Naive thymus-derived CD8-positive, alpha-beta T cell (primary cell): ENCODE data around the gene NEURL1. TPM values are rescaled to one million over a fixed set of nuclear protein-coding genes. Genes with fewer than 3 reads are reported as not detected.
A peak's percentile ranks its signal among the peaks of the same experiment; 100 is the strongest.

ENCODE experiments used
- ATAC-seq, 2 donors: fragments of 150-1000 bp; cut with Tn5 transposase in 1 of 2; sonication (Bioruptor Pico), chemical (Tn5 transposase) in 1 of 2; 1 replicate in 1 of 2; 2 replicates in 1 of 2; pipeline ENCODE4 v1.10.0; 2021; ENCODE audit warnings: mild to moderate bottlenecking in 2 of 2, moderate library complexity in 2 of 2
- POLR2A ChIA-PET: fragments of 350-600 bp; sonication (Branson Sonifier 250); formaldehyde crosslinking; loops from one replicate; lab custom pipeline; 2021; ENCODE audit warnings: antibody characterized with exemption; lab: Charles Lee
- DNase-seq, 10 donors: peaks; one replicate each; pipeline versions ENCODE4 v3.0.0 to v3.0.0-alpha.2; 2020 to 2022
- H3K27ac Mint-ChIP-seq, 10 donors: one replicate each; pipeline ENCODE4 v1.8.0; 2020 to 2022; ENCODE audit warnings: mild to moderate bottlenecking in 10 of 10, mixed read lengths in 10 of 10, moderate library complexity in 4 of 10, inconsistent platforms in 1 of 10
- H3K27me3 Mint-ChIP-seq, 5 donors: one replicate each; pipeline ENCODE4 v1.8.0; 2021 to 2022; ENCODE audit warnings: mixed read lengths in 5 of 5
- H3K36me3 Mint-ChIP-seq, 3 donors: one replicate each; pipeline ENCODE4 v1.8.0; 2020 to 2022; ENCODE audit warnings: mixed read lengths in 3 of 3, mild to moderate bottlenecking in 2 of 3, inconsistent platforms in 1 of 3
- H3K4me1 Mint-ChIP-seq, 4 donors: one replicate each; pipeline ENCODE4 v1.8.0; 2021 to 2022; ENCODE audit warnings: mixed read lengths in 4 of 4
- H3K4me3 Mint-ChIP-seq, 10 donors: one replicate each; pipeline ENCODE4 v1.8.0; 2020 to 2022; ENCODE audit warnings: mild to moderate bottlenecking in 10 of 10, mixed read lengths in 10 of 10, moderate library complexity in 6 of 10, inconsistent platforms in 1 of 10
- H3K9me3 Mint-ChIP-seq, 9 donors: one replicate each; pipeline ENCODE4 v1.8.0; 2020 to 2022; ENCODE audit warnings: mixed read lengths in 9 of 9, mild to moderate bottlenecking in 3 of 9, inconsistent platforms in 1 of 9, moderate library complexity in 1 of 9
- polyA plus RNA-seq, 3 donors: library from polyadenylated mRNA; unstranded; fragments of 300-500 nt; fragmentation: Illumina TruSeq; gene quantifications; one replicate each; pipeline ENCODE4 v1.2.3, GENCODE V29; 2021
- total RNA-seq, 8 experiments: library from RNA in 2 of 8; stranded (reverse) in 2 of 8; gene quantifications; one replicate each; pipeline ENCODE4 v1.2.3 and lab custom pipeline; 2021 to 2026

The NEURL1 gene
- total and polyA plus RNA-seq, 5 experiments from 2014 or later, result 0.17 to 1.3 (median 0.73) TPM

DNA sequence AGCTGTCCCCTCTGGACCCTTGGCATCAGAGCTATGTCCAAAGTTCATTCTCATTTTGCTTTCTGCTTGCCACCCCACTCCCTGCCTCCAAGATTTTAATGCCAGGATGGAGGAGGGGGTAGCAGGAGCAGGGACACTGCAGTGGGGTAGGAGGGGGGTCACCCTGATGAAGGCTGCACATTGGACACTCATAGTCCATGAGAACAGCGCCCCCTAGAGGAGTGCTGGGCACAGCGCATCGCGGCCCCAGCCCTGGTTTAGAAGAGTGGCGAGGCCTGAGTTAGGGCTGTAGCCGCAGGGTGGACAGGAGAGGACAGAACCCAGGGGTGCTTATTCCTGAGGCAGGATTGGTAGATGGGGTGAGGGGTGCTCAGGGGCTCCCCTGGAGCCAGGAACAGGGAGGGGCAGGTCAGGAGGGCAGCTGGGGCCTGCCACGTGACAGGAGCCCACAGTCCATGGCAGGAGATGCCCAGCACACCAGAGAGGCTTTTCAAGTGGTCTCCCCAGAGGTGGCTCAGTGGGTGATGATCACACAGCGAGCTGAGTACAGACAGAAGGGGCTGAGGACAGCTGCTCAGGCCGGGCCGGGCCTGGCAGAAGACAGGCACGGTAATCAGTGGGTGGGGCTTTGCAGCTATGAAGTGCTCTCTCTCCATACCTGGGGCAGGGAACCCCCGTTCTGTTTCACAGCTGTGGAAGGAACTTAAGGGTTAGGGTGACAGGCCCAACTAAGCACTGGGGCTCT is 71.4 kb downstream of the NEURL1 start:
- DNase-seq (no peak), ATAC-seq (no peak)
- POLR2A ChIA-PET, result no interaction called here
- no peak overlapping the region for H3K4me3 Mint-ChIP-seq
- peak overlapping the region in 2 of 10 donors; percentile 53 to 60 for H3K27ac Mint-ChIP-seq
- peaks cover 0 to 9% (median 2%) of the 10 kb centered on the region in 5 donors for H3K27me3 Mint-ChIP-seq
- H3K4me1 Mint-ChIP-seq, result no peaks in the 10 kb centered on the region
- peaks cover 0 to 4% (median 0%) of the 10 kb centered on the region in 9 donors for H3K9me3 Mint-ChIP-seq
- no peaks in the 10 kb centered on the region for H3K36me3 Mint-ChIP-seq

GRCh38 chr10:103566536-103566935 is 73.0 kb downstream of the NEURL1 start:
- Mint-ChIP-seq H3K27ac (no peak overlapping the region), H3K4me3 (no peak overlapping the region), H3K27me3 (peaks cover 0 to 4% (median 0%) of the 10 kb centered on the region in 5 donors), H3K4me1 (no peaks in the 10 kb centered on the region), H3K9me3 (no peaks in the 10 kb centered on the region), H3K36me3 (no peaks in the 10 kb centered on the region)
- ATAC-seq (no peak), DNase-seq (no peak)
- POLR2A ChIA-PET, result no interaction called here

DNA sequence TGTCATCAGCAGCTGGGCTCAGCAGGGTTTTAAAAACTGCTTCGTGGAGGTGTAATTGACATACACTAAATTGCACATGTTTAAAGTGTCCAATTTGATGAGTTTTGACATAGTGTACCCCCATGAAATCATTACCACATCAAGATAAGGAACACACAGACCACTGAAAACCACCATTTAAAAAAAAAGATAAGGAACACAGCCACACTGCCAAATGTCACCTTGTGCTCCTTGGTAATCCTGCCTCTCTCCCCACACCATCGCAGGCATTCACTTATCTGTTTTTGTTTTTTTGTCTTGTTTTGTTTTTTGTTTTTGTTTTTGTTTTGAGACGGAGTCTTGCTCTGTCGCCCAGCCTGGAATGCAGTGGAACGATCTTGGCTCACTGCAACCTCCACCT is 75.0 kb downstream of the NEURL1 start:
- no peaks in the 10 kb centered on the region for H3K4me1 Mint-ChIP-seq
- no peaks in the 10 kb centered on the region for H3K9me3 Mint-ChIP-seq
- no peak overlapping the region for H3K4me3 Mint-ChIP-seq
- no peaks in the 10 kb centered on the region for H3K36me3 Mint-ChIP-seq
- POLR2A ChIA-PET, result no interaction called here
- ATAC-seq (no peak), DNase-seq (no peak)
- H3K27ac Mint-ChIP-seq, result no peak overlapping the region
- peaks cover 0 to 3% (median 0%) of the 10 kb centered on the region in 5 donors for H3K27me3 Mint-ChIP-seq

DNA sequence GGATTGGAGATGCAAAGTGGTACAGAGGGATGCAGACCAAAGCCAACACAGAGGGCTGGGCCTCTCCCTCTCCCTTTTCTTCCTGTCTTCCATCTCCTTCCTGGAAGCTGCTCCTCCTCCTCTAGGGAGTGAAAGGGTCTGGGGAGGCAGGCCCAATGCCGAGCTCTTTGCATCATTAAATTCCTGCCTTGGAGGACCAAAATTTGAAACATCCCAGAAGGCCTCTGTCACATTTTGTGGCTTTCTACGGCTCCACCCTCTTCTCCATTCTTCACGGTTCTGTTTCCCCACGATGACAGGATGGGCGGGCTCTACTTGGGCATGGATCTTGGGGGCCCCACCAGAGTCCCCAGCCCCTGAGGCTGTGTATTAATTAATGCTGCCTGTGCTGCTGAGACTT is 76.4 kb downstream of the NEURL1 start:
- H3K4me3 Mint-ChIP-seq, result no peak overlapping the region
- DNase-seq, result no peak
- H3K9me3 Mint-ChIP-seq, result no peaks in the 10 kb centered on the region
- ATAC-seq, result no peak
- H3K4me1 Mint-ChIP-seq, result no peaks in the 10 kb centered on the region
- peaks cover 0 to 5% (median 0%) of the 10 kb centered on the region in 5 donors for H3K27me3 Mint-ChIP-seq
- no peaks in the 10 kb centered on the region for H3K36me3 Mint-ChIP-seq
- POLR2A ChIA-PET, result no interaction called here
- no peak overlapping the region for H3K27ac Mint-ChIP-seq

DNA sequence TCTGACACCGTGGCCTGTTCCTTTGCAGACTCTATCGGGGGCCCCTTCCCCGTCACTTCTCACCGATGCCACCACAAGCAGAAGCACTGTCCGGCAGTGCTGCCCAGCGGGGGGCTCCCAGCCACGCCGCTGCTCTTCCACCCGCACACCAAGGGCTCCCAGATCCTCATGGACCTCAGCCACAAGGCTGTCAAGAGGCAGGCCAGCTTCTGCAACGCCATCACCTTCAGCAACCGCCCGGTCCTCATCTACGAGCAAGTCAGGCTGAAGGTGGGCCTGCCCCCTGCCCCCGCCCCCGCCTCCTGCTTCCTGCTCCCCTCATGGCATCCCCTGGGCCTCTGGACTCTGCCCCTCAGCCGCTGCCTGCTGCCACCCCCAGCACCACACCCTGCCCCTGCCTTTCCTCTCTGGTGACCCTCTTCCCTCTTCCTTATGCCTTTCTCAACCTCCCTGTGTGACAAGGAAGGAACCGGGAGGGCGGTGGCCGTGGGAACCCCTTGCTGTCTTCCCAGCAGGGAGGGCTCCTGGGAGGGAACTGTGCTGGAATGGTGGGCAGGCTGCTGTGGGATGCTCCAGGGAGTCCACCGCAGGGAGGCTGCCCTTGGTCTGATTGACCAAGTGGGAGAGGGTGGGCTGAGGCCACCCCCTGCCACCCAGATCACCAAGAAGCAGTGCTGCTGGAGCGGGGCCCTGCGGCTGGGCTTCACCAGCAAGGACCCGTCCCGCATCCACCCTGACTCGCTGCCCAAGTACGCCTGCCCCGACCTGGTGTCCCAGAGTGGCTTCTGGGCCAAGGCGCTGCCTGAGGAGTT is 77.5 kb downstream of the NEURL1 start:
- DNase-seq, result no peak
- peaks cover 0 to 5% (median 0%) of the 10 kb centered on the region in 5 donors for H3K27me3 Mint-ChIP-seq
- ATAC-seq, result no peak
- H3K27ac Mint-ChIP-seq, result no peak overlapping the region
- no peak overlapping the region for H3K4me3 Mint-ChIP-seq
- H3K36me3 Mint-ChIP-seq, result no peaks in the 10 kb centered on the region
- POLR2A ChIA-PET, result no interaction called here
- no peaks in the 10 kb centered on the region for H3K4me1 Mint-ChIP-seq
- H3K9me3 Mint-ChIP-seq, result no peaks in the 10 kb centered on the region

DNA sequence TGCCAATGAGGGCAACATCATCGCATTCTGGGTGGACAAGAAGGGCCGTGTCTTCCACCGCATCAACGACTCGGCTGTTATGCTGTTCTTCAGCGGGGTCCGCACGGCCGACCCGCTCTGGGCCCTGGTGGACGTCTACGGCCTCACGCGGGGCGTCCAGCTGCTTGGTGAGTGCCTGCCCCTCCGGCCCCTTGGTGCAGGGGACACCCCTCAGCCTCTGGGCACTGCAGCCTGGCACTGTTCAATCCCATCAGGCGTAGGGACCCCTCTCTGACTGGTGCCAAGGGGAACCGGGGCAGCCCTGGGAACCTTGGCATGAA is 78.1 kb downstream of the NEURL1 start:
- ATAC-seq, result no peak
- POLR2A ChIA-PET, result no interaction called here
- no peaks in the 10 kb centered on the region for H3K9me3 Mint-ChIP-seq

DNA sequence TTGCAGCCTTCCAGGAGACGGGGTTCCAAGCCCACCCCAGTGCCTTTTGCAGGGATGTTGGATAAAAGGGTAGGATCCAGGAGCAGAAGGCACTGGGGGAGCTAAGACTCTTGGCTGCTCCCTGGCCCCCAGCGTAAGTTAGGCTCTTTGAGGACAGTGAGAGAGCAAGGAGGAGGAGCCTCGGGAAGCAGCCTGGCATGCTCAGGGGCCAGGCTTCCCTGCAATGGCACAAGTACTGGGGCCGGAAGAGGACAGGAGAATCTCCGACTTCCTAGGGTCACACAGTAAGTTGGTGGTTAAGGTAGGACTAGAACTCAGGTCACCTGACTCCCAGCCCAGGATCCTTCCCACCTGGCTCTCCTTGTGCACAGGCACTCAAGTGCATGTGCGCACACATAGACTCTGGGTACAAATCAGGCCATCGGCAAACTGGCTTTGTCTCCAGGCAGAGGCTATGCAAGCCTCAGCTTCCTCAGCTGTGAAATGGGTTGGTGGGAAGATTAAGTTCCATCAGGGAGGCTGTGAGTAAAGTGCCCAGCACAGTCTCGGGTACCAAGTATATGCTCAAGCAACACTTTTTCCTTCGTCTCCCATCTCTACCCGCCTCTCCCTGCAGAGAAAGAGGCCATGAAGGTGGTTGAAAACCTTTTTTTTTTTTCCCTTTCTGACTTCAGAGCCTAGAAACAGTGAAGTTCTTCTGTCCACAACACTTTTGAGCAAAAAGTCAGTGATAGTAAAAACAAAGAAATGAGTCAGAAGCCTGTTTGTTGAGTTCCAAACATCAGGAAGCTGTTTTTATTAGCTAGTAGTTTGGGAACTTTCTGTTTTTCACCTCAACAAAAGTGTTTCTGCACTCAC is 79.1 kb downstream of the NEURL1 start:
- no peak for DNase-seq
- no peak for ATAC-seq

More for the DNA sequence above, 78.1 kb downstream of the NEURL1 start:
- H3K36me3 Mint-ChIP-seq, result no peaks in the 10 kb centered on the region
- H3K4me1 Mint-ChIP-seq, result no peaks in the 10 kb centered on the region
- no peak overlapping the region for H3K27ac Mint-ChIP-seq
- peaks cover 0 to 5% (median 0%) of the 10 kb centered on the region in 5 donors for H3K27me3 Mint-ChIP-seq
- DNase-seq, result no peak
- no peak overlapping the region for H3K4me3 Mint-ChIP-seq

DNA sequence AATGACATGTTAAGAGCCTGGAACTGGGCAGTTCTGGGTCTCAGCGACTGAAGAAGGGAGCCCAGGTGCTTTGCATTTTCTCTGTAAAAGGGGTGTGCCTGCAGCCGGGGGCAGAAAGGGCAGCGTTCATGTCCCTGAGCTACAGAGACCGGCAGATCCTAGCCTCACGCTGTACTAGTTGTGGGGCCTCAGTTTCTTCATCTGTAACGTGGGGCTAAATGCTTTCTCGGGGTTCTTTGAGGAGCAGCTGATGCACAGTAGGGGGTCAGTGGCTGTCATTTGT is 79.6 kb downstream of the NEURL1 start:
- POLR2A ChIA-PET, result interaction anchor here (0.6 kb wide), 1 partner anchor 33 kb away, joined by 4 read pairs; no protein-coding TSS in a partner anchor
- peaks cover 0 to 5% (median 0%) of the 10 kb centered on the region in 5 donors for H3K27me3 Mint-ChIP-seq
- H3K4me3 Mint-ChIP-seq, result no peak overlapping the region

More for the DNA sequence above, 79.1 kb downstream of the NEURL1 start:
- Mint-ChIP-seq H3K27me3 (peaks cover 0 to 5% (median 0%) of the 10 kb centered on the region in 5 donors), H3K27ac (no peak overlapping the region), H3K4me3 (no peak overlapping the region), H3K4me1 (no peaks in the 10 kb centered on the region), H3K36me3 (no peaks in the 10 kb centered on the region), H3K9me3 (no peaks in the 10 kb centered on the region)
- POLR2A ChIA-PET, result interaction anchor here (0.6 kb wide), 1 partner anchor 34 kb away, joined by 4 read pairs; no protein-coding TSS in a partner anchor

GRCh38 chr10:103574097-103575061 is 80.9 kb downstream of the NEURL1 start:
- Mint-ChIP-seq H3K9me3 (no peaks in the 10 kb centered on the region), H3K27ac (no peak overlapping the region), H3K4me1 (no peaks in the 10 kb centered on the region), H3K36me3 (no peaks in the 10 kb centered on the region), H3K4me3 (no peak overlapping the region), H3K27me3 (peaks cover 0 to 5% (median 0%) of the 10 kb centered on the region in 5 donors)
- POLR2A ChIA-PET, result interaction anchor here (0.9 kb wide), 1 partner anchor 10 kb away, joined by 3 read pairs; no protein-coding TSS in a partner anchor
- no peak for DNase-seq
- no peak for ATAC-seq

More for the DNA sequence above, 79.6 kb downstream of the NEURL1 start:
- ATAC-seq (no peak), DNase-seq (no peak)
- Mint-ChIP-seq H3K9me3 (no peaks in the 10 kb centered on the region), H3K4me1 (no peaks in the 10 kb centered on the region), H3K27ac (no peak overlapping the region), H3K36me3 (no peaks in the 10 kb centered on the region)

- no peak for ATAC-seq
- Mint-ChIP-seq H3K4me3 (no peak overlapping the region), H3K27ac (peak overlapping the region in 1 of 10 donors; percentile 36), H3K4me1 (no peaks in the 10 kb centered on the region), H3K36me3 (no peaks in the 10 kb centered on the region), H3K27me3 (peaks cover 0 to 5% (median 0%) of the 10 kb centered on the region in 5 donors), H3K9me3 (no peaks in the 10 kb centered on the region)
- POLR2A ChIA-PET, result interaction anchor here (0.8 kb wide), 1 partner anchor 9 kb away, joined by 4 read pairs; no protein-coding TSS in a partner anchor
- no peak for DNase-seq
Observed at GRCh38 chr10:103575416-103576075, 82.0 kb downstream of the NEURL1 start.

DNA sequence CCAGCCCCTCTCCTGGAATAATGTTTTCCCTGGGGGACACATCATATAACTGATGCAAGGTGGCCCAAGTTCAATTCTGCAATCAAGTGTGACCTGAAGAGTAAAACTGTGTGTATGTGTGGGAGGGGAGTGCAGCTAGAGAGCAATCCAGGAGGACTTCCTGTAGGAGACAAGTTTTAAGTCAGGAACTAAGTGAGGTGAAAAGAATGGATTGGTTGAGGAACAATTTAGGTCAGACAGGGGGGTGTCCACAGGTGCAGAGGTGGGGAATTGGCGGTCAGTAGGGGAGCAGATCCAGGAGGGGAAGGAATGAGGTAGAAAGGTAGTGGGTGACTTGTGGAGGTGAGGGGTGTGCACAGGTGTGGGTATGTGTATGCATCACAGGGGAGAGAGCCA is 82.6 kb downstream of the NEURL1 start:
- DNase-seq (no peak), ATAC-seq (no peak)
- no peaks in the 10 kb centered on the region for H3K4me1 Mint-ChIP-seq
- no peaks in the 10 kb centered on the region for H3K36me3 Mint-ChIP-seq
- H3K27ac Mint-ChIP-seq, result peak overlapping the region in 2 of 10 donors; percentile 3 to 36
- peaks cover 0 to 5% (median 2%) of the 10 kb centered on the region in 5 donors for H3K27me3 Mint-ChIP-seq
- H3K9me3 Mint-ChIP-seq, result no peaks in the 10 kb centered on the region
- H3K4me3 Mint-ChIP-seq, result no peak overlapping the region
- POLR2A ChIA-PET, result interaction anchor here (0.8 kb wide), 1 partner anchor 8 kb away, joined by 4 read pairs; no protein-coding TSS in a partner anchor
